Panc1 (cell line): ENCODE measurements around the gene HHAT. TPM values are rescaled to one million over a fixed set of nuclear protein-coding genes. Genes with fewer than 3 reads are reported as not detected.

Source experiments
- ATAC-seq: fragments of 200-7000 bp; cut with Tn5 transposase; 2 replicates; pipeline ENCODE4 v1.9.1; 2020; ENCODE audit warnings: mild to moderate bottlenecking, moderate library complexity
- BruUV-seq: library from RNA; stranded (reverse); fragments of 400-500 nt; replicated peaks from 2 replicates; lab custom pipeline; 2021; lab: Mats Ljungman, UMichigan
- CTCF ChIA-PET: fragments of 300-600 bp; sonication (Branson Sonifier 250); formaldehyde crosslinking; loops from one replicate; lab custom pipeline; 2022; ENCODE audit warnings: antibody characterized with exemption; lab: Charles Lee
- POLR2A ChIA-PET: fragments of 300-600 bp; sonication (Branson Sonifier 250); formaldehyde crosslinking; loops from one replicate; lab custom pipeline; 2022; ENCODE audit warnings: antibody characterized with exemption; lab: Charles Lee
- DNase-seq: peaks from one replicate; pipeline ENCODE4 v3.0.0-alpha.2; 2010; ENCODE audit warnings: low read depth, low spot score
- H3K27ac ChIP-seq: 2 replicates; pipeline ENCODE4 v1.5.1; 2011; ENCODE audit warnings: mild to moderate bottlenecking, low read length, inconsistent platforms
- H3K27me3 ChIP-seq: fragments of 200-500 bp; sonication (Bioruptor generic); 2 replicates; pipeline ENCODE4 v1.6.0; 2014; ENCODE audit warnings: low read length, inconsistent platforms; ENCODE audit not compliant: control insufficient read depth, insufficient read depth
- H3K36me3 ChIP-seq: fragments of 200-500 bp; sonication (Bioruptor generic); 2 replicates; pipeline ENCODE4 v1.5.1; 2014; ENCODE audit warnings: inconsistent platforms, mild to moderate bottlenecking, low read length, moderate library complexity; ENCODE audit not compliant: control insufficient read depth, insufficient read depth
- H3K4me1 ChIP-seq: 2 replicates; pipeline ENCODE4 v1.5.1; 2011; ENCODE audit warnings: inconsistent platforms, mild to moderate bottlenecking, low read length, moderate library complexity; ENCODE audit not compliant: control insufficient read depth, insufficient read depth
- H3K4me3 ChIP-seq, 2 experiments: 2 replicates each; pipeline ENCODE4 v1.5.1; 2011 to 2012; ENCODE audit warnings: low read depth in 2 of 2, low read length in 2 of 2, mild to moderate bottlenecking in 2 of 2, inconsistent platforms in 1 of 2, moderate library complexity in 1 of 2
- H3K9me3 ChIP-seq: fragments of 200-500 bp; sonication (Bioruptor generic); 2 replicates; pipeline ENCODE4 v1.5.1; 2014; ENCODE audit warnings: low read depth, mild to moderate bottlenecking, inconsistent platforms, low read length, moderate library complexity; ENCODE audit not compliant: control insufficient read depth, insufficient read depth
- CTCF ChIP-seq: fragments of 450-650 bp; IDR thresholded peaks from 2 replicates; pipeline ENCODE4 v1.5.1; 2017; ENCODE audit warnings: mild to moderate bottlenecking
- POLR2AphosphoS5 ChIP-seq: IDR thresholded peaks from 2 replicates; pipeline ENCODE4 v1.6.1; 2012; ENCODE audit warnings: mild to moderate bottlenecking, low read depth, low read length, moderate library complexity
- REST ChIP-seq, 2 experiments: IDR thresholded peaks; 2 replicates each; pipeline ENCODE4 v1.6.1; 2011 to 2012; ENCODE audit warnings: low read depth in 2 of 2, control low read depth in 1 of 2, low read length in 1 of 2, mild to moderate bottlenecking in 1 of 2, moderate library complexity in 1 of 2; ENCODE audit not compliant: insufficient read depth in 1 of 2
- SIN3A ChIP-seq: IDR thresholded peaks from 2 replicates; pipeline ENCODE4 v1.6.1; 2012; ENCODE audit warnings: low read depth, mild to moderate bottlenecking, low read length, moderate library complexity, borderline replicate concordance; ENCODE audit not compliant: insufficient read depth
- TCF7L2 ChIP-seq: IDR thresholded peaks from 2 replicates; pipeline ENCODE4 v1.6.1; 2011; ENCODE audit warnings: mild to moderate bottlenecking, low read depth, low read length, inconsistent platforms
- in situ Hi-C: cut with HindIII; loops from 2 replicates; pipeline ENCODE4 v1.10.0; 2016; ENCODE audit warnings: low sequenced_read_pairs, low pct_unique_long_range_greater_than_20kb
- intact Hi-C: fragments of 100-400 bp; cut with micrococcal nuclease; formaldehyde crosslinking; loops from one replicate; pipeline ENCODE4 v1.10.0; 2022; ENCODE audit not compliant: unreplicated experiment
- total RNA-seq: library from RNA; stranded (reverse); gene quantifications from one replicate; pipeline ENCODE4 v1.2.1, GENCODE V29; 2021; ENCODE audit not compliant: unreplicated experiment

HHAT gene
- total RNA-seq, 1 experiment from 2014 or later = 2.3 TPM

GRCh38 chr1:210360852-210361477 is 32.3 kb downstream of the HHAT start:
- POLR2A ChIA-PET = interaction anchor here (0.6 to 0.7 kb wide), 2 partner anchors 9 to 883 kb away, joined by 3 to 4 read pairs; no protein-coding TSS in a partner anchor
- peak; percentile 15 for DNase-seq
- H3K9me3 ChIP-seq = no peaks in the 10 kb centered on the region
- no TSS peak for BruUV-seq
- CTCF ChIA-PET = interaction anchor here (0.6 to 2.1 kb wide), 3 partner anchors 13 to 44 kb away, joined by 3 to 8 read pairs (median 4); no protein-coding TSS in a partner anchor
- in situ Hi-C loops (no loop called here), intact Hi-C loops (loop anchor here (2.0 kb wide), 1 partner anchor 40 kb away; no protein-coding TSS in a partner anchor)
- H3K27ac ChIP-seq = no peak overlapping the region
- TF ChIP-seq CTCF = peak; percentile 77
- no peak for TF ChIP-seq SIN3A
- TF ChIP-seq POLR2AphosphoS5 = no peak
- TF ChIP-seq TCF7L2 = no peak
- TF ChIP-seq REST (IDR thresholded peaks at IDR 0.05; ENCODE audit: insufficient read depth in 1 of 2, low read depth in 2 of 2, low read length in 1 of 2) = no peak
- no peaks in the 10 kb centered on the region for H3K4me1 ChIP-seq
- no peaks in the 10 kb centered on the region for H3K36me3 ChIP-seq
- ATAC-seq = peak; percentile 93
- no peaks in the 10 kb centered on the region for H3K27me3 ChIP-seq
- no peak overlapping the region for H3K4me3 ChIP-seq

- no peaks in the 10 kb centered on the region for H3K36me3 ChIP-seq
- no peaks in the 10 kb centered on the region for H3K9me3 ChIP-seq
- in situ Hi-C loops = no loop called here
- DNase-seq (no peak), ATAC-seq (no peak; the same call in 1 of the 2 replicates)
- ChIA-PET CTCF (interaction anchor here (2.1 kb wide), 1 partner anchor 12 kb away, joined by 8 read pairs; no protein-coding TSS in a partner anchor), POLR2A (interaction anchor here (0.6 kb wide), 1 partner anchor 8 kb away, joined by 3 read pairs; no protein-coding TSS in a partner anchor)
- TF ChIP-seq TCF7L2 = no peak
- no peak for TF ChIP-seq REST (IDR thresholded peaks at IDR 0.05; ENCODE audit: insufficient read depth in 1 of 2, low read depth in 2 of 2, low read length in 1 of 2)
- TF ChIP-seq SIN3A = no peak
- TF ChIP-seq POLR2AphosphoS5 = no peak
- no peak for TF ChIP-seq CTCF
- H3K4me1 ChIP-seq = no peaks in the 10 kb centered on the region
- intact Hi-C loops = loop anchor here (2.0 kb wide), 1 partner anchor 39 kb away; no protein-coding TSS in a partner anchor
- no TSS peak for BruUV-seq
- H3K4me3 ChIP-seq = no peak overlapping the region
- H3K27me3 ChIP-seq = no peaks in the 10 kb centered on the region
- H3K27ac ChIP-seq = no peak overlapping the region
These were observed 33.0 kb downstream of the HHAT start for GRCh38 chr1:210361665-210362064.
